ENCODE data around the gene SLC9A3. TPM values are rescaled to one million over a fixed set of nuclear protein-coding genes. Genes with fewer than 3 reads are reported as not detected.

SLC9A3 gene
- total RNA-seq, 1 donor from 2014 or later, result 1.4 TPM

GRCh38 chr5:428754-429452 is 95.3 kb downstream of the SLC9A3 start:
- DNase-seq, result no peak

- no peak for DNase-seq
Measured at GRCh38 chr5:428219-428618, 96.0 kb downstream of the SLC9A3 start.

GRCh38 chr5:427415-428087 is 96.7 kb downstream of the SLC9A3 start:
- DNase-seq, result no peak

GRCh38 chr5:426392-426976 is 97.8 kb downstream of the SLC9A3 start:
- DNase-seq, result no peak

- DNase-seq, result no peak
Measured at GRCh38 chr5:425714-426113, 98.5 kb downstream of the SLC9A3 start.

- no peak for DNase-seq
Measured at GRCh38 chr5:424301-425110, 99.7 kb downstream of the SLC9A3 start.

- DNase-seq, result no peak
Measured at GRCh38 chr5:423626-424261, 100.5 kb downstream of the SLC9A3 start.

GRCh38 chr5:423233-423565 is 101.0 kb downstream of the SLC9A3 start:
- no peak for DNase-seq

- DNase-seq, result no peak
Measured at GRCh38 chr5:422323-423232, 101.7 kb downstream of the SLC9A3 start.

GRCh38 chr5:421901-422300 is 102.3 kb downstream of the SLC9A3 start:
- DNase-seq, result no peak

GRCh38 chr5:421287-421880 is 102.9 kb downstream of the SLC9A3 start:
- DNase-seq, result no peak

GRCh38 chr5:420632-421286 is 103.5 kb downstream of the SLC9A3 start:
- DNase-seq, result no peak

Small RNAs within 50 kb of the gene (small RNA-seq; reads per million reads assigned to genes)
- not detected for gene MIR4456

Other genes starting within 250 kb of the SLC9A3 start
- gene AHRR, start 202.7 kb downstream of the SLC9A3 start, total RNA-seq, result 1.4 TPM
- 21.5 TPM for gene EXOC3, start 81.3 kb downstream of the SLC9A3 start, total RNA-seq
- gene CEP72, start 87.9 kb upstream of the SLC9A3 start, total RNA-seq, result 5.9 TPM
- gene TPPP, start 168.9 kb upstream of the SLC9A3 start, total RNA-seq, result 16.2 TPM